Activated CD4-positive, CD25-positive, alpha-beta regulatory T cell treated with anti-CD3 and anti-CD28 coated beads, Interleukin-2, amount 50 U/mL, for 24 hours (primary cell): ENCODE data around the gene KLHL41.
"Not testable (repeated sequence)": the region's sequence is repeated elsewhere in the genome, so short reads cannot be mapped to it uniquely, and the experiment has no call there.

Source experiments
- ATAC-seq, 2 donors: fragments of 150-1000 bp; cut with Tn5 transposase; one replicate each; pipeline ENCODE4 v1.10.0; 2021; ENCODE audit warnings: mild to moderate bottlenecking in 1 of 2, moderate library complexity in 1 of 2

Gene KLHL41

GRCh38 chr2:169510496-169510895, 994 bp downstream of the KLHL41 start:
- no peak for ATAC-seq

GRCh38 chr2:169511818-169512217, 2.3 kb downstream of the KLHL41 start:
- no peak for ATAC-seq

- no peak for ATAC-seq
Measured at GRCh38 chr2:169512525-169512924, 3.0 kb downstream of the KLHL41 start.

GRCh38 chr2:169513094-169513493, 3.6 kb downstream of the KLHL41 start:
- no peak for ATAC-seq

- ATAC-seq: no peak
Measured at GRCh38 chr2:169513926-169514325, 4.4 kb downstream of the KLHL41 start.

- ATAC-seq: not testable (repeated sequence)
Measured at GRCh38 chr2:169514758-169515157, 5.3 kb downstream of the KLHL41 start.

- not testable (repeated sequence) for ATAC-seq
Measured at GRCh38 chr2:169516488-169516995, 7.0 kb downstream of the KLHL41 start.

GRCh38 chr2:169520896-169521295, 11.4 kb downstream of the KLHL41 start:
- no peak for ATAC-seq

- ATAC-seq: no peak
Measured at GRCh38 chr2:169523681-169524080, 14.2 kb downstream of the KLHL41 start.

- ATAC-seq: no peak
Measured at GRCh38 chr2:169525434-169525833, 15.9 kb downstream of the KLHL41 start.

- ATAC-seq: no peak
Measured at GRCh38 chr2:169526451-169526850, 16.9 kb downstream of the KLHL41 start.

- peak; percentile 63 to 72 for ATAC-seq
Measured at GRCh38 chr2:169528271-169528701, 18.8 kb downstream of the KLHL41 start.

- ATAC-seq: not testable (repeated sequence)
Measured at GRCh38 chr2:169539460-169539859, 30.0 kb downstream of the KLHL41 start.

- ATAC-seq: no peak
Measured at GRCh38 chr2:169540146-169540545, 30.6 kb downstream of the KLHL41 start.

GRCh38 chr2:169542433-169542832, 32.9 kb downstream of the KLHL41 start:
- no peak for ATAC-seq

GRCh38 chr2:169546756-169547155, 37.3 kb downstream of the KLHL41 start:
- ATAC-seq: peak in 1 of 2 donors; percentile 41

- ATAC-seq: no peak
Measured at GRCh38 chr2:169561364-169561763, 51.9 kb downstream of the KLHL41 start.

- not testable (repeated sequence) for ATAC-seq
Measured at GRCh38 chr2:169562084-169562483, 52.6 kb downstream of the KLHL41 start.

- no peak for ATAC-seq
Measured at GRCh38 chr2:169562519-169562918, 53.0 kb downstream of the KLHL41 start.

GRCh38 chr2:169565686-169566085, 56.2 kb downstream of the KLHL41 start:
- no peak for ATAC-seq

- no peak for ATAC-seq
Measured at GRCh38 chr2:169569948-169570347, 60.4 kb downstream of the KLHL41 start.

GRCh38 chr2:169570752-169571151, 61.2 kb downstream of the KLHL41 start:
- ATAC-seq: not testable (repeated sequence)

GRCh38 chr2:169571571-169571970, 62.1 kb downstream of the KLHL41 start:
- no peak for ATAC-seq

- no peak for ATAC-seq
Measured at GRCh38 chr2:169572189-169572588, 62.7 kb downstream of the KLHL41 start.

GRCh38 chr2:169572821-169573159, 63.3 kb downstream of the KLHL41 start:
- ATAC-seq: no peak
